ENCODE results near the gene CLHC1. TPM values are rescaled to one million over a fixed set of nuclear protein-coding genes. Genes with fewer than 3 reads are reported as not detected.
A peak's percentile ranks its signal among the peaks of the same experiment; 100 is the strongest.

Gene CLHC1
- total RNA-seq, 4 donors from 2014 or later = 22.7 to 32.1 (median 27.1) TPM

GRCh38 chr2:55169359-55169758 lies 62.7 kb downstream of the CLHC1 start:
- peak overlapping the region in 1 of 3 donors; percentile 13 for H3K27ac ChIP-seq
- intact Hi-C loops (cut with DNase I) = loop anchor here (2.0 to 10.0 kb wide), 2 partner anchors 75 to 153 kb away; no protein-coding TSS in a partner anchor
- H3K4me3 ChIP-seq (replicated peaks in 1 of 3) = no peak overlapping the region
- WGBS, 2 donors = 91 to 98% methylated on average over 1 of the region's 1 CpG
- peaks cover 15 to 37% of the 10 kb centered on the region in 2 donors for H3K4me1 ChIP-seq
- no peak for TF ChIP-seq CTCF (IDR thresholded peaks at IDR 0.05)
- TF ChIP-seq POLR2A (IDR thresholded peaks at IDR 0.05) = no peak
- no peaks in the 10 kb centered on the region for H3K27me3 ChIP-seq
- no peaks in the 10 kb centered on the region for H3K9me3 ChIP-seq
- DNase-seq = no peak
- no peaks in the 10 kb centered on the region for H3K36me3 ChIP-seq

GRCh38 chr2:55168221-55169154 lies 63.6 kb downstream of the CLHC1 start:
- Histone ChIP-seq H3K4me3 (replicated peaks in 1 of 3) (no peak overlapping the region), H3K27me3 (no peaks in the 10 kb centered on the region), H3K9me3 (no peaks in the 10 kb centered on the region), H3K4me1 (peaks cover 23 to 45% of the 10 kb centered on the region in 2 donors), H3K27ac (peak overlapping the region; percentile 67 to 71 (median 68)), H3K36me3 (no peaks in the 10 kb centered on the region)
- intact Hi-C loops (cut with DNase I) = loop anchor here (2.0 to 10.0 kb wide), 2 partner anchors 74 to 152 kb away; no protein-coding TSS in a partner anchor
- 2 to 15% methylated on average over 6 of the region's 6 CpGs for WGBS, 2 donors
- TF ChIP-seq CTCF (IDR thresholded peaks at IDR 0.05) = peak in 5 of 6 experiments; percentile 80 to 93 (median 89)
- TF ChIP-seq POLR2A (IDR thresholded peaks at IDR 0.05) = no peak
- peak; percentile 80 to 83 for DNase-seq

- H3K4me1 ChIP-seq = peaks cover 31 to 58% of the 10 kb centered on the region in 2 donors
- WGBS, 2 donors = 67 to 88% methylated on average over 1 of the region's 1 CpG
- no peak for TF ChIP-seq CTCF (IDR thresholded peaks at IDR 0.05)
- no peaks in the 10 kb centered on the region for H3K36me3 ChIP-seq
- DNase-seq = peak; percentile 41 to 43
- H3K27me3 ChIP-seq = no peaks in the 10 kb centered on the region
- H3K9me3 ChIP-seq = no peaks in the 10 kb centered on the region
- no peak overlapping the region for H3K27ac ChIP-seq
- no peak overlapping the region for H3K4me3 ChIP-seq (replicated peaks in 1 of 3)
- intact Hi-C loops (cut with DNase I) = loop anchor here (10.0 kb wide), 1 partner anchor 71 kb away; no protein-coding TSS in a partner anchor
Observed at GRCh38 chr2:55165626-55166025, 66.5 kb downstream of the CLHC1 start.

- H3K27me3 ChIP-seq = no peaks in the 10 kb centered on the region
- H3K27ac ChIP-seq = no peak overlapping the region
- 89 to 92% methylated on average over 12 of the region's 12 CpGs for WGBS, 2 donors
- H3K36me3 ChIP-seq = no peaks in the 10 kb centered on the region
- peaks cover 31 to 58% of the 10 kb centered on the region in 2 donors for H3K4me1 ChIP-seq
- H3K9me3 ChIP-seq = no peaks in the 10 kb centered on the region
- no peak for DNase-seq
- TF ChIP-seq CTCF (IDR thresholded peaks at IDR 0.05) (no peak), POLR2A (IDR thresholded peaks at IDR 0.05) (no peak)
- intact Hi-C loops (cut with DNase I) = loop anchor here (10.0 kb wide), 1 partner anchor 70 kb away; no protein-coding TSS in a partner anchor
- no peak overlapping the region for H3K4me3 ChIP-seq (replicated peaks in 1 of 3)
Observed at GRCh38 chr2:55164534-55165480, 67.3 kb downstream of the CLHC1 start.
